NCI-H2171 treated with DMSO at 0.1 percent for 48 hours (cell line): ENCODE results near the gene MAP2K6.
A peak's percentile ranks its signal among the peaks of the same experiment; 100 is the strongest.

ENCODE experiments used
- DNase-seq: peaks from one replicate; lab custom pipeline; 2025; lab: John Stamatoyannopoulos, UW

Gene MAP2K6

GRCh38 chr17:69535016-69535570 is 120.6 kb downstream of the MAP2K6 start:
- no peak for DNase-seq

GRCh38 chr17:69538795-69539194 is 124.3 kb downstream of the MAP2K6 start:
- DNase-seq, result no peak

- no peak for DNase-seq
Measured at GRCh38 chr17:69539274-69539673, 124.8 kb downstream of the MAP2K6 start.

- no peak for DNase-seq
Measured at GRCh38 chr17:69539781-69540319, 125.4 kb downstream of the MAP2K6 start.

- DNase-seq, result no peak
Measured at GRCh38 chr17:69540356-69540755, 125.9 kb downstream of the MAP2K6 start.

- DNase-seq, result no peak
Measured at GRCh38 chr17:69547230-69547629, 132.7 kb downstream of the MAP2K6 start.

GRCh38 chr17:69547947-69548346 is 133.4 kb downstream of the MAP2K6 start:
- DNase-seq, result no peak

GRCh38 chr17:69551212-69552010 is 136.9 kb downstream of the MAP2K6 start:
- DNase-seq, result no peak

GRCh38 chr17:69552986-69553667 is 138.6 kb downstream of the MAP2K6 start:
- no peak for DNase-seq

GRCh38 chr17:69555056-69555455 is 140.6 kb downstream of the MAP2K6 start:
- no peak for DNase-seq

- DNase-seq, result no peak
Measured at GRCh38 chr17:69557339-69557738, 142.8 kb downstream of the MAP2K6 start.

GRCh38 chr17:69558796-69559195 is 144.3 kb downstream of the MAP2K6 start:
- no peak for DNase-seq

GRCh38 chr17:69560987-69561441 is 146.5 kb downstream of the MAP2K6 start:
- DNase-seq, result no peak

- DNase-seq, result no peak
Measured at GRCh38 chr17:69561462-69561861, 147.0 kb downstream of the MAP2K6 start.

- no peak for DNase-seq
Measured at GRCh38 chr17:69565447-69565846, 150.9 kb downstream of the MAP2K6 start.

- DNase-seq, result no peak
Measured at GRCh38 chr17:69567130-69567529, 152.6 kb downstream of the MAP2K6 start.

GRCh38 chr17:69572747-69573146 is 158.2 kb downstream of the MAP2K6 start:
- no peak for DNase-seq

- DNase-seq, result no peak
Measured at GRCh38 chr17:69573396-69573795, 158.9 kb downstream of the MAP2K6 start.

- no peak for DNase-seq
Measured at GRCh38 chr17:69574257-69575197, 160.0 kb downstream of the MAP2K6 start.

- peak; percentile 77 for DNase-seq
Measured at GRCh38 chr17:69575346-69575761, 160.9 kb downstream of the MAP2K6 start.

- DNase-seq, result no peak
Measured at GRCh38 chr17:69577098-69577497, 162.6 kb downstream of the MAP2K6 start.
